Measurements from ENCODE around the gene NFIC. TPM values are rescaled to one million over a fixed set of nuclear protein-coding genes. Genes with fewer than 3 reads are reported as not detected.

NFIC gene
- total RNA-seq, 2 donors from 2014 or later, result 42.0 to 71.3 TPM

DNA sequence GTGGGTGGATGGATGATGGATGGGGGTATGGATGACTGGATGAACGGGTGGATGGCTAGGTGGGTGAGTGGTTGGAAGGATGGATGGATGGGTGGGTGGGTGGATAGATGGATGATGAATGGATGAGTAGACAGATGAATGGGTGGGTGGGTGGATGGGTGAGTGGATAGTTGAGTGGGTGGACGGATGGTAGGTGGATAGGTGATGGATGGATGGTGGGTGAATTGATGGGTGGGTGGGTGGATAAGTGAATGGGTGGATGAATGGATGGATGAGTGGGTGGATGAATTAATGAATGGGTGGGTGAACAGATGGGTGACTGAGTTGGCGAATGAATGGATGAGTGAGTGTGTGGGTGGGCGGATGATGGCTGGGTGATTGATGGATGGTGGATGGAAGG, 109.1 kb downstream of the NFIC start:
- Histone ChIP-seq H3K27me3 (no peaks in the 10 kb centered on the region), H3K9me3 (no peaks in the 10 kb centered on the region), H3K36me3 (no peaks in the 10 kb centered on the region), H3K27ac (no peak overlapping the region), H3K4me1 (no peaks in the 10 kb centered on the region), H3K9ac (ENCODE audit: low read depth in 2 of 2, low read length in 2 of 2) (no peak overlapping the region), H3K4me3 (no peak overlapping the region)
- no peak for TF ChIP-seq CTCF (IDR thresholded peaks at IDR 0.05)
- no peak for DNase-seq
- intact Hi-C loops (cut with DNase I), result loop anchor here (2.0 kb wide), 1 partner anchor 151 kb away; no protein-coding TSS in a partner anchor

DNA sequence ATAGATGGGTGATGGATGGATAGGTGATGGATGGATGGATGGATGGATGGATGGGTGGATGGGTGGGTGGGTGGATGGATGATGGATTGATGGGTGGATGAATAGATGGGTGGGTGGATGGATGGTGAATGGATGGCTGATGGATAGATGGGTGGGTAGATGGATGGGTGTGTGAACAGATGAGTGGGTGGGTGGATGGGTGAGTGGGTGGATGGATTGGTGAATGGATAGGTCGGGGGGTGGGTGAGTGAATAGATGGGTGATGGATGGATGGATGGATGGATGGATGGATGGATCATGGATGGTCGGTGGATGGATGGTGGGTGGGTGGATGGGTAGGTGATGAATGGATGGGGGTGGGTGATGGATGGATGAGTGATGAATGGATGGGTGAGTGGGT, 110.4 kb downstream of the NFIC start:
- Histone ChIP-seq H3K4me3 (no peak overlapping the region), H3K9ac (ENCODE audit: low read depth in 2 of 2, low read length in 2 of 2) (no peak overlapping the region), H3K27ac (no peak overlapping the region), H3K27me3 (no peaks in the 10 kb centered on the region), H3K4me1 (peaks cover 3% of the 10 kb centered on the region), H3K9me3 (no peaks in the 10 kb centered on the region), H3K36me3 (no peaks in the 10 kb centered on the region)
- TF ChIP-seq CTCF (IDR thresholded peaks at IDR 0.05), result no peak
- DNase-seq, result no peak
- intact Hi-C loops (cut with DNase I), result no loop called here

DNA sequence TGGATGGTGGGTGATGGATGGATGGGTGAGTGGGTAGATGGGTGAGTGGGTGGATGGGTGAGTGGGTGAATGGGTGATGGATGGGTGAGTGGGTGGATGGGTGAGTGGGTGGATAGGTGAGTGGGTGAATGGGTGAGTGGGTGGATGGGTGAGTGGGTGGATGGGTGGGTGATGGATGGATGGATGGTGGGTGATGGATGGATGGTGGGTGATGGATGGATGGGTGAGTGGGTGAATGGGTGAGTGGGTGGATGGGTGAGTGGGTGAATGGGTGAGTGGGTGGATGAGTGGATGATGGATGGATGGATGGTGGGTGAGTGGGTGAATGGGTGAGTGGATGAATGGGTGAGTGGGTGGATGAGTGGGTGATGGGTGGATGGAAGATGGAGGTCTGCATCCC, 111.1 kb downstream of the NFIC start:
- no peaks in the 10 kb centered on the region for H3K27me3 ChIP-seq
- no peaks in the 10 kb centered on the region for H3K9me3 ChIP-seq
- H3K4me1 ChIP-seq, result peaks cover 3% of the 10 kb centered on the region
- DNase-seq, result no peak
- no peaks in the 10 kb centered on the region for H3K36me3 ChIP-seq
- no peak overlapping the region for H3K9ac ChIP-seq (ENCODE audit: low read depth in 2 of 2, low read length in 2 of 2)
- TF ChIP-seq CTCF (IDR thresholded peaks at IDR 0.05), result no peak
- intact Hi-C loops (cut with DNase I), result no loop called here
- no peak overlapping the region for H3K4me3 ChIP-seq
- H3K27ac ChIP-seq, result no peak overlapping the region

- Histone ChIP-seq H3K4me3 (no peak overlapping the region), H3K9me3 (no peaks in the 10 kb centered on the region), H3K27me3 (no peaks in the 10 kb centered on the region), H3K4me1 (peaks cover 3% of the 10 kb centered on the region), H3K36me3 (no peaks in the 10 kb centered on the region), H3K9ac (ENCODE audit: low read depth in 2 of 2, low read length in 2 of 2) (no peak overlapping the region), H3K27ac (no peak overlapping the region)
- intact Hi-C loops (cut with DNase I), result no loop called here
- DNase-seq, result no peak
- TF ChIP-seq CTCF (IDR thresholded peaks at IDR 0.05), result no peak
Observed at GRCh38 chr19:3477951-3478350, 111.6 kb downstream of the NFIC start.

GRCh38 chr19:3478409-3479176, 112.2 kb downstream of the NFIC start:
- Histone ChIP-seq H3K9me3 (no peaks in the 10 kb centered on the region), H3K9ac (ENCODE audit: low read depth in 2 of 2, low read length in 2 of 2) (no peak overlapping the region), H3K27ac (no peak overlapping the region), H3K36me3 (no peaks in the 10 kb centered on the region), H3K4me1 (peaks cover 3% of the 10 kb centered on the region), H3K27me3 (no peaks in the 10 kb centered on the region), H3K4me3 (no peak overlapping the region)
- no peak for TF ChIP-seq CTCF (IDR thresholded peaks at IDR 0.05)
- no peak for DNase-seq
- intact Hi-C loops (cut with DNase I), result no loop called here

Data from colonic mucosa (tissue), 4 donors.